Measurements from ENCODE around the gene BAG1.

DNA sequence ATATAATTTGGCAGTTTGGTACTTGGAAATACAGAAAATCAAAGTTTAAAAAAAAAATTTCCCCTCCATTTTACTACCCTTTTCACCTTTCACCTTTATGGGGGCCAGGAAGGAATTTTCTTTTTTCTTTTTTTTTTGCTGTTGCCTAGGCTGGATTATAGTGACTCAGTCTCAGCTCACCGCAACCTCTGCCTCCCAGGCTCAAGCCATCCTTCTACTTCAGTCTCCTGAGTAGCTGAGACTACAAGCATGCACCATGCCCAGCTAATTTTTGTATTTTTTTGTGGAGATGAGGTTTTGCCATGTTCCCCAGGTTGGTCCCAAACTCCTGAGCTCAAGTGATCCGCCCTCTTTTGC is 9.4 kb upstream of the BAG1 start:
- no peak for TF ChIP-seq POLR2AphosphoS5 (IDR thresholded peaks at IDR 0.05; ENCODE audit: low read depth, low read length)
- TF ChIP-seq POLR2A (IDR thresholded peaks at IDR 0.05; ENCODE audit: low read depth, low read length): no peak
- TF ChIP-seq TAF1 (IDR thresholded peaks at IDR 0.05; ENCODE audit: low read depth, low read length): no peak
- no peak for TF ChIP-seq SPI1 (IDR thresholded peaks at IDR 0.05; ENCODE audit: low read depth, low read length)
- no peak for TF ChIP-seq POU2F2 (IDR thresholded peaks at IDR 0.05; ENCODE audit: low read depth, low read length)
